DND-41 (cell line): ENCODE measurements around the gene TMEM232.
"Not testable (repeated sequence)": the region's sequence is repeated elsewhere in the genome, so short reads cannot be mapped to it uniquely, and the experiment has no call there.

Source experiments
- CTCF ChIP-seq: IDR thresholded peaks from 2 replicates; pipeline ENCODE4 v1.5.1; 2012; ENCODE audit warnings: borderline replicate concordance, low read length, moderate library complexity, mild to moderate bottlenecking; ENCODE audit not compliant: poor library complexity, severe bottlenecking; ENCODE audit errors: extremely low read depth
- EZH2 ChIP-seq: IDR thresholded peaks from 3 replicates; pipeline ENCODE4 v1.6.1; 2012; ENCODE audit warnings: borderline replicate concordance, low read depth, mild to moderate bottlenecking, moderate library complexity, low read length, inconsistent platforms; ENCODE audit not compliant: severe bottlenecking

- not testable (repeated sequence) for TF ChIP-seq CTCF, EZH2
Measured at GRCh38 chr5:110692669-110693068, 33.8 kb downstream of the TMEM232 start.
